Central memory CD4-positive, alpha-beta T cell (primary cell): ENCODE measurements around the gene FGFRL1.
A peak's percentile ranks its signal among the peaks of the same experiment; 100 is the strongest.

Experiments
- DNase-seq: peaks from one replicate; pipeline ENCODE4 v3.0.0; 2022

FGFRL1 gene

GRCh38 chr4:1009542-1010394, 1.7 kb upstream of the FGFRL1 start:
- DNase-seq: peak; percentile 64

DNA sequence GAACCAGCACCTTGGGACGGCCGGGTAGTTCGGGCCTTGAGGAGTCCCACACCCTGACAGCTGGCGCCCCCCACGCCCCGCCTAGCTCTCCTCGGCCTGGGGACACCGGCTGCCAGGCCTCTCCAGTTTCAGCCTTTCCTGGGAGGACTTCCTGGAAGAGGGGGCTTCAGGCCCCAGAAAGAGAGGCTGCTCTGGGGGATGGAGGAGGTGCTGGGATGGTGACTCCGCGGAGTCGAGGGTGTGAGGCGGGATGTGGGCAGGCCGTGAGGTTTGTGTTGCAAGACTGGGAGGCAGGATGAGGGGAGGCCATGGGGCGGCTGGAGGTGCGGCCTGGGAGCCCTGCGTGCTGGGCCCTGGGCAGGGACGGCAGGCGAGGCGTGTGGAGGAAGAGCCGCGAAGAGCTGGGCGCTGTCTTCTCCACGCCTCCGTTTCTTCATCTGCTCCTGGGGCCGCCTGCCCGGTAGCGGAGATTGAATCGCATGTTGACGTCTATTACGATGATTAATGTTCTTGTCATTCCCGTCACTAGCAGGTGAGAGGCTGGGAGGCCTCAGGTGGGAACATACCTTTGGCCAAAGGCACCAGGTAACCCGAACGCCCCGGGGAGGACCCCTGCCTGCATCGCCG, 918 bp upstream of the FGFRL1 start:
- DNase-seq: peak; percentile 78

- no peak for DNase-seq
Measured at GRCh38 chr4:1011666-1012033, 224 bp downstream of the FGFRL1 start.

- peak; percentile 29 for DNase-seq
Measured at GRCh38 chr4:1012034-1012739, 761 bp downstream of the FGFRL1 start.

- DNase-seq: no peak
Measured at GRCh38 chr4:1013225-1014073, 2.0 kb downstream of the FGFRL1 start.

DNA sequence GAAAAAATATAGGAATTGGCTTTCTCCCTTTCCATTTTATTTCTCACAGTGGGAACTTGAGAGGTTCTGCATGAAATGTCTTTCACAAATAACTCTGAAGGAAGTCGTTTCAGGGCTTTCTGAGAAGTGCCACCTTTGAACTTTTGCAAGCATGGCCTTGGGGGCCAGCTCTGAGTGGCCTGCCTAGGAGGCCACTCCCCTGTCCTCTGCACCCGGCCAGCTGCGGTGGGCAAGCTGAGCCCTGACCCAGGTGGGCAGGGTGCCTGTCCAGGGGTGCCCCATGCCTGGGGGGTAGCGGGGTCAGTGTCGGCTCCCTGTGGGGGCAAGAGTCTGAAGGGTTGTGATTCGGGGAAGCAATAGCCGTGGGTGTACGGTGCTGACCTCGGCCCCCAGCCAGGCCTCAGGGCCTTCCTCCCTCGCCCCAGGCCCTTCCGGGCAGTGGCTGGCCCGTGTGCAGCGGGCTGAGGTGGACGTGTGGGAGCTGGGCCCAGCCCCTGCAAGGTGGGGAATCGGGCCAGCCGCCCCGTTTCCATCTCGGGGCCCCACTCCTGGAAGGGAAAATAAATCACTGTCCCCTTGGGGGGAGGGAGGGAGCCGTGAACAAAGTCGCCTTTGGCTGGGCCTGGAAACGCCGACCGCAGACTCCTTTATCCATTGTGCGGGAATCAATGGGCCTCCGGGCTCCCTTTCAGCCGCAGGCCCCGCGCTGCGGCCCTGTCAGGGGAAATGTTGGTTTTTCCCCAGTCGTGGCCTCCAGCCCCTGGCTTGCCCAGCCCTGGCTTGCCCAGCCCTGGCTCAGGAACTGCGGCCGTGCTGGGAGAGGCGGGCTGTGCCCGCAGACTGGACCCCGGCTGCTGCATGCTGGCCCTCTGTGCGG, 3.1 kb downstream of the FGFRL1 start:
- DNase-seq: no peak

- DNase-seq: no peak
Measured at GRCh38 chr4:1015179-1015578, 3.8 kb downstream of the FGFRL1 start.

DNA sequence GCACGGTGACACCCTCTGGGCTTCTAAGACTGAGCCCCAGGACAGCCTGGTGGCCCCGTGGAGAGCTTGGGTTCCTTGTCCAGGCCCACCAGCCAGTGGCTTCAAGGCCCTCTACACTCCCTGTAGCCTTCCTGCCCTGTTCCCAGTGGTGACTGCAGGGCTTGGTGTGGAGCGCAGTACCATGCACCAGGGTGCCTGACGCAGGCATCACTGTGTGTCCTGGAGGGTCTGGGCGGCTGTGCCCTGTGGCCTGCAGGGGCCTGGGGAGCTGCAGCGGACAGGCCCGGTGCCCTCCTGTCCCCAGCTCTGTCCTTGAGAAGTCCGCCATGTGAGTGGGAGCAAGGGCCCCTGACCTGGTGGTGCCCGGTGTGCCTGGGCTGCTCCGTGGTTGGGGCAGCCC, 4.3 kb downstream of the FGFRL1 start:
- no peak for DNase-seq

- DNase-seq: no peak
Measured at GRCh38 chr4:1017211-1017610, 5.8 kb downstream of the FGFRL1 start.

GRCh38 chr4:1017706-1018105, 6.3 kb downstream of the FGFRL1 start:
- DNase-seq: no peak

DNA sequence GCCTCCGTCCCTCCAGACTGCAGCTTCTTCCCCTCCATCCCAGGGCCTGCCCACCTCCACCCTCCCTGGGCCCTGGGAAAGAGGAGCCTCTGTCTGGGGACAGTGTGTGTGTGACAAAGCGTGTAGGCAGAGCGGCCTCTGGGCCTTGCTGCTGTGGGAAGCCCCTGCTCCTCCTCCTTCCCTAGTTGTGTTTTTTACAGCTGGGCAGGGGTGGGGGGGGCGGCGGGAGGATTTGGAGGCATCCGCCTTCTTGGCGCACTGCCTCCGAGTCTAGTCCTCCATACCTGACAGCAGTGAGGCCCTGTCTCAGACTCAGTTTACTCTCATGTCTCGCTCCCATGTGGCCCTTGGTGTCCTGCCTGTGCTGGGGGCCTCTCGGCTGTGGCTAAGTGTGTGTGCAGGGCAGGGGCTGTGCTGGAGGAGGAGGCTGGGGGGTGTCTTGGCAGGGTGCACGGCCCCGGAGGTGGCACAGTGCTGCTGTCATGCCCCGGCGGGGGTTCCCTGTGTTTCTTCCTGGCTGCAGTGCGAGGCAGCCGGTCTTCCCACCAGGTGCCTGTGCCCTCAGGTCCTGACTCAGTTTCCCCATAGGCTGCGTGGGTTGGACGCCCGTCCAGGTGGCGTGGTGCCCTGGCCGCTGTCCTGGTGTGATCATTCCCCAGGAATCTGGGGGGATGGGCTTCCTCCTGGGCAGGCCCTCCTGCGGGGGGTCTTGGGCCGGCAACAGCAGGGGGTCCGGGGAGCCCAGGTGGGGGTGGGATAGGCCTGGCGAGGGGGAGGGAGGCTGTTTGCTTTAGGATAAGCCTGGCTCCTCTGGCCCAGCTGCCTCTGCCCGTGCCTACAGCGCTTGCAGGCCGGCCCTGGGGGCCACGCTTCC, 7.0 kb downstream of the FGFRL1 start:
- DNase-seq: no peak

GRCh38 chr4:1019320-1019719, 7.9 kb downstream of the FGFRL1 start:
- no peak for DNase-seq

GRCh38 chr4:1019729-1020470, 8.5 kb downstream of the FGFRL1 start:
- no peak for DNase-seq

- no peak for DNase-seq
Measured at GRCh38 chr4:1021386-1022050, 10.1 kb downstream of the FGFRL1 start.

DNA sequence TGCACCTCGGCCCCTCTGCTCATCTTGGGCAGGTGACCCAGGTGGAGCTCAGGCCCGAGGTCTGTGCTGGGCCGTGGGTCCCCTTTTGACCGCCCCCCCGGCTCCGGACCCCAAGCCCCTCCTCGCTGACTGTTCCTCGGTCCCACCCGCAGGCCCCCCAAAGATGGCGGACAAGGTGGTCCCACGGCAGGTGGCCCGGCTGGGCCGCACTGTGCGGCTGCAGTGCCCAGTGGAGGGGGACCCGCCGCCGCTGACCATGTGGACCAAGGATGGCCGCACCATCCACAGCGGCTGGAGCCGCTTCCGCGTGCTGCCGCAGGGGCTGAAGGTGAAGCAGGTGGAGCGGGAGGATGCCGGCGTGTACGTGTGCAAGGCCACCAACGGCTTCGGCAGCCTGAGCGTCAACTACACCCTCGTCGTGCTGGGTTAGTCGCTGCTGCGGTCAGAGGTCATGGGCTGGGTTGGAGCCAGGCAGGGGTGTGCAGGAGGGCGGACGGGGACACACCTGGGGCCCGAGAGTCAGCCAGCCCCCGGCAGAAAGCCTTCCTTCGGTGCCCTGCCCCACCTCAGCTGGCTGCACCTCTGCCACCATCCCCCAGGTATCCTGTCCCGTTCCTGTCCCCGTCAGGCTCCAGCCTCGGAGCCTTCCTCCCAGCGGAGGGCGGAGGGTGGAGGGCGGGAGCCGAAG, 10.8 kb downstream of the FGFRL1 start:
- DNase-seq: no peak

GRCh38 chr4:1022739-1023066, 11.3 kb downstream of the FGFRL1 start:
- no peak for DNase-seq

GRCh38 chr4:1023075-1023640, 11.7 kb downstream of the FGFRL1 start:
- DNase-seq: no peak

DNA sequence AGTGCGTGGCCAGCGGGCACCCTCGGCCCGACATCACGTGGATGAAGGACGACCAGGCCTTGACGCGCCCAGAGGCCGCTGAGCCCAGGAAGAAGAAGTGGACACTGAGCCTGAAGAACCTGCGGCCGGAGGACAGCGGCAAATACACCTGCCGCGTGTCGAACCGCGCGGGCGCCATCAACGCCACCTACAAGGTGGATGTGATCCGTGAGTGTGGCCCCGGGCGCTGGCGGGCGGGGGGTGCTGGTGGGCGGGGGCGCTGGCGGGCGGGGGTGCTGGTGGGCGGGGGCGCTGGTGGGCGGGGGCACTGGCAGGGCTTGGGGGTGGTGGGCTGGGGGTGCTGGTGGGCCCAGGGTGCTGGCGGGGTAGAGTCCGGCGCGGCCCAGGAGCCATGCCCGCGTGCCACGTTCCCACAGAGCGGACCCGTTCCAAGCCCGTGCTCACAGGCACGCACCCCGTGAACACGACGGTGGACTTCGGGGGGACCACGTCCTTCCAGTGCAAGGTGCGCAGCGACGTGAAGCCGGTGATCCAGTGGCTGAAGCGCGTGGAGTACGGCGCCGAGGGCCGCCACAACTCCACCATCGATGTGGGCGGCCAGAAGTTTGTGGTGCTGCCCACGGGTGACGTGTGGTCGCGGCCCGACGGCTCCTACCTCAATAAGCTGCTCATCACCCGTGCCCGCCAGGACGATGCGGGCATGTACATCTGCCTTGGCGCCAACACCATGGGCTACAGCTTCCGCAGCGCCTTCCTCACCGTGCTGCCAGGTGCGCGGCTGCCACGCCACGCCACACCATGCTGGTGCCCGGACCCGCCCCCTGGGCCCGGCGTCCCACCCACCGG, 12.7 kb downstream of the FGFRL1 start:
- no peak for DNase-seq
